C4-2B (cell line): Measurements from ENCODE around the gene PRSS33.

Source experiments
- H3K27ac ChIP-seq: fragments of 450-650 bp; 2 replicates; pipeline ENCODE4 v1.5.1; 2017
- ZFX ChIP-seq: fragments of 450-650 bp; IDR thresholded peaks from 2 replicates; pipeline ENCODE4 v1.6.1; 2017
- TF ChIP-seq, protein P1 (sequence below): fragments of 450-650 bp; conservative IDR thresholded peaks from 2 replicates; pipeline ENCODE4 v1.5.1; 2017; ENCODE audit warnings: mild to moderate bottlenecking

The PRSS33 gene

DNA sequence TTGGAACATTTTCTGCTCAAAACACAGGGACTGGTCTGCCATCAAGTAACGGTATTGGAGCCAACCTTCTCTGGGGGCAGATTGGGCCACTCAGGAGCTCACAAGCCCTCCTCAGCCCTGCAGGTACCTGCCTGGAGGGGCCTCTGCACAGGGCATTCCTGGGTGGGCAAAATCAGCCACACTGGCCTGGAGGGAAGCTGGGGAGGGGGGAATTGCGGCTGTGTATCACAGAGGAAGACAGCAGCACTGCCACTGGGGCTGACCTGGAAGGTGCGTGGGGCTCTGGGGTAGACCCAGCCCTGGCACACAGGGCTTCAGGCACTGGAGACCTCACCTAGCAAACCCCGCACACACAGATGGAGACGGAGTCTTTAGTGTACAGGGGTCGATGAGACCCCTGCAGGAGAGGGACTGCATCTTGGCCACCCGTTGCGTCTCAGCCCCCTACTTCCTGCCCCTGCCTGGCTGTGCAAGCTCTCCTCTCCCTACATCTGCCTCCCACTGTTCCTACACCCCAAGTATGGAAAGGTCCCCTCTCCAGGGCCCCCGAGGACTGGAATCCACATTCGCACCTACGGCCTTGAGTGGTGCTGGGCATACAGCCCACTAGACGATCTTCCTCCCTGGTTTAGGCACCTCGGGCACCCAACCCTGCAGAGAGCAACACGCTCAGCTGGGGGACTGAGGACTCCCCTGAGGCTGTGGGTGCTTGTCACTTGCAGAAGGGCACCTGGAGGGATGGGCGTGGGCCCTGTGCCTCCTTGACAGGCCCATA is 42.1 kb downstream of the PRSS33 start:
- H3K27ac ChIP-seq: no peak overlapping the region
- TF ChIP-seq, protein P1, sequence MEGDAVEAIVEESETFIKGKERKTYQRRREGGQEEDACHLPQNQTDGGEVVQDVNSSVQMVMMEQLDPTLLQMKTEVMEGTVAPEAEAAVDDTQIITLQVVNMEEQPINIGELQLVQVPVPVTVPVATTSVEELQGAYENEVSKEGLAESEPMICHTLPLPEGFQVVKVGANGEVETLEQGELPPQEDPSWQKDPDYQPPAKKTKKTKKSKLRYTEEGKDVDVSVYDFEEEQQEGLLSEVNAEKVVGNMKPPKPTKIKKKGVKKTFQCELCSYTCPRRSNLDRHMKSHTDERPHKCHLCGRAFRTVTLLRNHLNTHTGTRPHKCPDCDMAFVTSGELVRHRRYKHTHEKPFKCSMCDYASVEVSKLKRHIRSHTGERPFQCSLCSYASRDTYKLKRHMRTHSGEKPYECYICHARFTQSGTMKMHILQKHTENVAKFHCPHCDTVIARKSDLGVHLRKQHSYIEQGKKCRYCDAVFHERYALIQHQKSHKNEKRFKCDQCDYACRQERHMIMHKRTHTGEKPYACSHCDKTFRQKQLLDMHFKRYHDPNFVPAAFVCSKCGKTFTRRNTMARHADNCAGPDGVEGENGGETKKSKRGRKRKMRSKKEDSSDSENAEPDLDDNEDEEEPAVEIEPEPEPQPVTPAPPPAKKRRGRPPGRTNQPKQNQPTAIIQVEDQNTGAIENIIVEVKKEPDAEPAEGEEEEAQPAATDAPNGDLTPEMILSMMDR: no peak
- no peak for TF ChIP-seq ZFX

DNA sequence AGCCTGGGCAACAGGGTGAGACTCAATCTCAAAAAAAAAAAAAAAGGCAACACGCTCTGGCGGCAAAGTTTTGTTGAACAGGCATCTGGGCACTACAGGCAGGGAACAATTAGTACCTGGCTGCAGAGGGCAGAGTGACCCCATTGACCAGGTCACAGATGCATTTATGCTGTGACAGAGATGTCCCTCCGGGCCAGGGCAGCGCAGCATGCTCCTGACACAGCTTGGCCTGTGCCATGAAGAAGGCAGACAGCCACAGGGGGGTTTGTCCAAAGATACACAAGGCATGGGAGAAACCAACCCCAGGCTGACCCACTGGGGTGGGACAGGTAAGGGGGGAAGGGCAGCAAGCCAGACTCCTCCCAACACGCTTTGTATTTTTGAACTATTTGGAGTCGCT is 42.6 kb downstream of the PRSS33 start:
- no peak overlapping the region for H3K27ac ChIP-seq
- TF ChIP-seq, protein P1: no peak
- no peak for TF ChIP-seq ZFX

DNA sequence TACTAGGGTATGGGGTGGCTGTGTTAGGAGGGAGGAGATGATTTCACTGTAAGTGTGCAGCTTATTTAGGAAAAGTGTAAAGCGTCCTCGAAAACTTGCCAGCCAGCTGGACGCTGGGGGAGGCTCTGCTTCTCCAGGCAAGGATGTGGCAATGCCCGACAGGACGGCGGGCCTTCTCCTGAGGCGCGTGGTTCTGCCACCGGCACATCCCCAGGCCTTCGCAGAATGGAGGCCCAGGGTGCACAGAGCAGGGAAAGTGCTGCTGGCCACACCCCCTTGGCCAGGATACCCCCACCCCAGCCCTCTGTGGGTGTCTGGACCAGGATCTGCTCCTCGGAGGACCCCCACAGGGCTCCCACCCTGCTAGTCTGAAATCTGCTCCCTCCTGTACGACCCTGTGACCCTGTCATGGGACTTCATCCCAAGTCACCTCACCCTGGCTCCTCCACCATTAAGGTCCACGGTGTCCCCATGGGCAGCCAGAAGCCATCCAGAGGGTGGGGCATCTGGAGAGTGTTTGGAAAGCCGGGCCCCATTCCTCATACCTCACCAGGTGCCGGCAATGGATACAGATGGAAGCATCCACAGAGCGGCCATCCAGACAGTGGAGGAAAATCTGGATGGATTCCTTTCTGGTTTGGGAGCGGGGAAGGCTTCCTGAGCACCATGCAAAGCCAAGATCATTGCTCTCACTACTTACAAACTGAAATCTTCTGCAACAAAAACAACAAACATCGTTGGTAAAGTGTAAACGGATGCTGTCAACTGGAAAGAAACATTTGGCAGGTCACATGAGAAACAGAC is 44.2 kb downstream of the PRSS33 start:
- TF ChIP-seq, protein P1: no peak
- no peak for TF ChIP-seq ZFX
- no peak overlapping the region for H3K27ac ChIP-seq

DNA sequence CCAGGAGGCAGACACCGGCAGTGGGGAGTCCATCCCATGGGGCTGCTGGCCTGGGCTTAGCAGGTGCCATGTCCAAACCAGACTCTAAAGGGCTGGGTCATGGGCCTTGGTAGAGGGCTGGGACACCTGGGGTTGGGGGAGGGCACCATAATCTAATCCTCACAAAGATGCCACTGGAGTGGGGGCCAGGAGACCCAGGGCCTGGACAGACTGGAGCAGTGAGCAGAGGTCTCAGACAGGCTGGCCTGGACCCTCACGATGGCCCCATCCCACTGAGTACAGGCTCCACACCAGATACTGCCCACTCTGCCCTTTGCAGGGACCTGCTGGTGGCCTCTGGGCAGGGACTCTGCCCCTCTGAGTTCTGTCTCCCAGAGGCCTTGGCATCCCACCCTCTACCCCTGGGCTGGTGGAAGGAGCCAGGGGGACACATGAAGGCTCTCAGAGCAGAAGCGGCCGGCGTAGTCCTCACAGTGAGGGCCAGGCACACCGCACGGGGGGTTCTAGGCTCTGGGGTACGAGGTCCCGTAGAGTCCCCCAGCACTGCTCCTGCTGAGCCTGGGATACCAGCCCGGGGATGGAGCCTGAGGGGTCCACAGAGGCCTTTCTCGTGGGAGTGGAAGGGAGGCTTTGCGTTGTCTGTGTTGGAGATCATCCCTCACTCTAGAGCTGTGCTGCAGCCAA is 44.9 kb downstream of the PRSS33 start:
- TF ChIP-seq, protein P1: no peak
- no peak for TF ChIP-seq ZFX
- H3K27ac ChIP-seq: no peak overlapping the region

DNA sequence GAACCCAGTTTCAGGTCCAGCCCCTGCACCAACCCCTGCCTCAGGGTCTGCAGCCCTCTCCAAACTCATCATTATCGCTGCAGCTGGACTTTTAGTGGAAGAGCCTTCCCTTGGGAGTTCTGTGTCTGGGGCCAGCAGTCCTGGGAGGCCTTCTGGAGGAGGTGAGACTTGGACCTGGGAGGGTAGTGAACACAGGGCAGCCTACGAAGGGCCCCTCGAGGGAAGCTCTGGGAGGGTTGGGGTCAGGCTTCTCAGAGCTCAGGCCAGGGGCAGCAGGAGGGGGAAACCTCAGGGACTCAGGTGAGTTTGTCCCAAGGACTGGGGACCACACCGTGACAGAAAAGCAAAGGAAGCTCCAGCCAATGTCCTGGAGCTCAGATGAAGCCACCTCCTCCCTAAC is 46.2 kb downstream of the PRSS33 start:
- no peak overlapping the region for H3K27ac ChIP-seq
- TF ChIP-seq ZFX: no peak
- TF ChIP-seq, protein P1: no peak

DNA sequence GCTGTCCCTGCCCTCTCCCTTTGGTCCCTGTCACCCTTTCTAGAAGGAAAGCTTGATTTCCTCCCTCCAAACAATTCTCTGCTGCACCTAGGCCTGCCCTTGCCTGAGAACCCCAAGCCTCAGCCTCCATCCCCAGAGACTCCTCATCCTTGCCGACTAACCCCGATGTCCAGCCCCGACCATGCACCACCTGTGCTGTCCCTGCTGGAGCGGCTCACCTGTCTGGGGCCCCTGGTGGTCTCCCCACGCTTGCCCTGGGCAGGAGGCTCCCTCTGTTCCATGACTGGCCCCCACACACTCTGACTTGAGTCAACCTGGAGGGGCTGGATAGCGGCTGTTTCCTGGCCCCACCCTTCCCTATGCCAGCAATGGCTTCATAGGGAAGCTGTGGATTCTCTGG is 46.9 kb downstream of the PRSS33 start:
- TF ChIP-seq, protein P1: no peak

More for the DNA sequence above, 46.9 kb downstream of the PRSS33 start:
- no peak overlapping the region for H3K27ac ChIP-seq
